IMR-90 (cell line): ENCODE data around the gene KAZN.

Source experiments
- CHD1 ChIP-seq: IDR thresholded peaks from 2 replicates; pipeline ENCODE4 v1.6.1; 2012; ENCODE audit warnings: low read depth, low read length, improper control_type of control experiment
- CTCF ChIP-seq: conservative IDR thresholded peaks from 2 replicates; pipeline ENCODE4 v1.5.1; 2012; ENCODE audit warnings: mild to moderate bottlenecking, low read depth, low read length, improper control_type of control experiment
- POLR2A ChIP-seq: IDR thresholded peaks from 2 replicates; pipeline ENCODE4 v1.6.1; 2012; ENCODE audit warnings: mild to moderate bottlenecking, low read depth, low read length
- RAD21 ChIP-seq: IDR thresholded peaks from 2 replicates; pipeline ENCODE4 v1.6.1; 2012; ENCODE audit warnings: low read length, improper control_type of control experiment
- RFX5 ChIP-seq: IDR thresholded peaks from 2 replicates; pipeline ENCODE4 v1.8.0; 2012; ENCODE audit warnings: low read depth, mild to moderate bottlenecking, low read length, moderate library complexity

- TF ChIP-seq CTCF = no peak
- no peak for TF ChIP-seq POLR2A
- no peak for TF ChIP-seq CHD1
- no peak for TF ChIP-seq RFX5
- no peak for TF ChIP-seq RAD21
Measured at GRCh38 chr1:14745001-14745720, 146.7 kb downstream of the KAZN start.
